AG20443 (cell line): ENCODE measurements around the gene COL23A1.
"Not testable (repeated sequence)": the region's sequence is repeated elsewhere in the genome, so short reads cannot be mapped to it uniquely, and the experiment has no call there.

Experiments used
- DNase-seq: peaks from one replicate; pipeline ENCODE4 v3.0.0; 2012; ENCODE audit warnings: low spot score, mixed read lengths

The COL23A1 gene

DNA sequence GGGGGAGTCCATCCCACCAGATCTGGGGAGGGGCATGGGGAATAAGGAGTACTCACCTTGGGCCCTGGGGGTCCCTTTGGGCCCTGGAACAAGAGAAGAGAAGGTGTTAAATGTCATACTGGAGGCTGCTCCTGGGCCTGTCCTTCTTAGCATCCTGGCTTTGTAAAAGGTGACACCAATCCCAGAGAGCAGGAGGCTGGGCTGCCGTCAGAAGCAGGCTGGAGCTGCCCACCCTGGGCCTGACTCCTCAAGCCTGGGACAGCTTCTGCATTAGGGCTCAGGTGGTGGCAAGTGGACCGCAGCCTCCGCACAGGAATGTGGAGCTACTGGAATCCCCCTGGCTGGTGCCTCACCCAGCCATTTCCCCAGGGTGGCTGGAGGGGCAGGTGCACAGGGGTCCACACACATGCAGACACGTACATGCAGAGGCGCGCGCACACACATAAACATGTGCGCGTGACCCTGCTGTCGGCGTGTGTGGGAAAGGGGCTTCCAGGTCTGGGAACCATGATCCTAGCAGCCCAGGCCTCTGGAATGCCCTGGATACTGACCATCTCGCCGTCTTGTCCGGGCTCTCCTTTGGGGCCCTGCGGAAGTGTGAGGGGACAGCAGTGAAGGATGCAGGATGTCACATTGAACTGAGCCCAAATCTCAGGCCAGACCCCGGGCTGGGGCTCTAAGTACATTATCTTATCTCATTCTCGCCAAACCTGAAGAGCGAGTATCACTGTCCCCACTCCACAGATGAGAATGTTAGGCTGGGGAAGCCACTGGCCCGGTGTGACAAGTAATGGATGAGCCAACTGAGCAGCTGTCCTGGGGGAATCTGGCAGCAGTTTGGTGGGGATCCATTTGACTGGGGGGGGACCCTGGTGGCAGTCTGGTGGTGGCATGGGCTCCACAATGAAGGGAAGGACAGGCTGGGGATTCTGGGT lies 328.3 kb downstream of the COL23A1 start:
- no peak for DNase-seq

DNA sequence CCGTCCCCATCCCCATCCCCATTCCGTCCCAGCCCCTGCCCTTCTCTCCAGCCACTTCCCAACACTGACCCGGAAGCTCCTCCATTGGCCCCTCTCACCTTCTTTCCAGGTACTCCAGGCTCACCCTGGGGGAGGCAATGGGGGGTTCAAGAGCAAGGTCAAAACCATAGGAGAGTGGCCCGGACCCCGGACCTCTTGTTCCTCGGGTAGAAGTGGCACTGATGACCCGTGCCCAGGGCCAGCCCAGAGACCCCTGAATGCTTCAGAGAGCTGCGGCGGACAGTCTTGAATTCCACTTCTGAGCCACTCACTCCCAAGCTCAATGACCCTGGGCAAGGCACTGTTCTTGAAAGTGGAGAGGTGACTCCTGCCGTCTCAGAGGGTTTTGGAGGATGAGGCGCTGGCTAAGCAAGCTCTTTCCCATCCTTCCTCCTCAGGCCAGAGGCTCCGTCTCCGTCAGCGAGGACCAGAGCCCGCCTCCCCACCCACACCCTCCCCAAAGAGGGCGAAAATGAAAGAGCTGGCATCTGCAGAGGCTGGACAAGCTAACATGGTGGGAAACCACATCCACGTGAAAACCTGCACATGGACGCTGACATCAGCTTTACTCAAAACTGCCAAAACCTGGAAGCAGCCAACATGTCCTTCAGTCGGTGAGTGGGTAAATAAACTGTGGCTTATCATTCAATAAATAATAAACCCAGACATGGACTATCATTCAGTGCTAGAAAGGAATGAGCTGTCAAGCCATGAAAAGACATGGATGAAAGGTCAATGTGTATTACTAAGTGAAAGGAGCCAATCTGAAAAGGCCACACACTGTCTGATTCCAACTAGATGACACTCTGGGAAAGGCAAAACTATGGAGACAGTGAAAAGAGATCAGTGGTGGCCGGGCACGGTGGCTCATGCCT lies 330.3 kb downstream of the COL23A1 start:
- no peak for DNase-seq

DNA sequence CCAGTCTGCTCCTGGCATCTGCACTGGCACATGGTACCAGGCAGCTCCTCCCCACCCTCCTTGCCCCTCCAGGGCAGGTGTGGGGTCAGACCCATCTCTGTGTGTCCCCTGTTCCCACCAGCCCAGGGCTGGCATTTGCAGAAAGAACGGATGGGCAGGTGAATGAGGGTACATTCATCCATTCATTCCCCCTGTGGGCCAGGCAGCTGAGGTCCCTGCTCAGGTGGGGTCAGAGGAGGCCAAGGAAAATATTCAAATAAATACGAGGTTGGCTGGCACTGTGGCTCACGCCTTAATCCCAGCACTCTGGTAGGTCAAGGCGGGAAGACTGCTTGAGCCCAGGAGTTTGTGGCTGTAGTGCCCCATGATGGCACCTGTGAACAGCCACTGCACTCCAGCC lies 332.5 kb downstream of the COL23A1 start:
- DNase-seq = no peak

DNA sequence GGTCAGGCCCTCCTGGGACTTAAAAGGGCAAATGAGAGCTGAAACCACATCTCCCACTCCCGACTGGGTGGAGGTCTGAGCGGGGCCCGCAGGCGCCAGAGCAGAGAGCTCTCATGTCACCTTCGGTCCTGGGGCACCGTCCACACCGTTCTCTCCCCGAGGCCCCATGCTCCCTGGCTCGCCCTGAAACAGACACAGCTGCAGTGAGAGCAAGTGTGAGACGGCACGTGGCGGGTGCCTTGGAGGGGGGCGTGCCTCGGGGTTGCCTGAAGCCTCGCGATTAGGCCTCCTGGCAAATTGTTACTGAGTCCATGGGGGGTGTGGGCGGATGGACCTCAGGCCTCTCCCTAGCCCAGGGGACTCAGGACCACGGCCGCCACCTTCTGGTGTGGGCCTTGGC lies 333.4 kb downstream of the COL23A1 start:
- no peak for DNase-seq

DNA sequence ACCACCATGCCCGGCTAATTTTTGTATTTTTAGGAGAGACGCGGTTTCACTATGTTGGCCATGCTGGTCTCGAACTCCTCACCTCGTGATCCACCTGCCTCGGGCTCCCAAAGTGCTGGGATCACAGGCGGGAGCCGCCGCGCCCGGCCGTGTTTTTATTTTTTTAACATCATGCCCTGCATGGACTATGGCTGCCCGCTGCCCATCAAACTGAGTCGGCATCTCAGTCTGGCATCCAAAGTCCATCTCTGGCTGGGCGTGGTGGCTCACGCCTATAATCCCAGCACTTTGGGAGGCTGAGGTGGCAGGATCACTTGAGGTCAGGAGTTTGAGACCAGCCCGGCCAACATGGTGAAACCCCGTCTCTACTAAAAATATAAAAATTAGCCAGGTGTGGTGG lies 336.6 kb downstream of the COL23A1 start:
- DNase-seq = not testable (repeated sequence)

DNA sequence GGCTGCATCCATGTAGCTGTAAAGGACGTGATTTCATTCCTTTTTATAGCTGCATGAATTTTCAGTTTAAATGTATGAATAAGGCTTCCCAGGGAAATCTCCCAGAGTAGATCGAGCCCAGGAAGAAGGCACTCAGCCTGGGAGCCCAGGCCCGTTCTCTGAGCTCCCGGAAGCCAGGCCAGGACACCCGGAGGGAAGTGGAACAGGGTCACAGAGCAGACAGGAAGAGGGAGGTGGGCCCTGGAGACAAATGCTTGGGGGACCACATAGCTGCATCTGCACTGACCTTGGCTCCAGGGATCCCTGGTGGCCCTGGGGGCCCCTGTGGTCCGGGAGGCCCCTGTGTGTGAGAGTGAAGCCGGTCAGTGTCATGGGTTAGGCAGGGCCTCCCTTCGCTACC lies 337.9 kb downstream of the COL23A1 start:
- no peak for DNase-seq

DNA sequence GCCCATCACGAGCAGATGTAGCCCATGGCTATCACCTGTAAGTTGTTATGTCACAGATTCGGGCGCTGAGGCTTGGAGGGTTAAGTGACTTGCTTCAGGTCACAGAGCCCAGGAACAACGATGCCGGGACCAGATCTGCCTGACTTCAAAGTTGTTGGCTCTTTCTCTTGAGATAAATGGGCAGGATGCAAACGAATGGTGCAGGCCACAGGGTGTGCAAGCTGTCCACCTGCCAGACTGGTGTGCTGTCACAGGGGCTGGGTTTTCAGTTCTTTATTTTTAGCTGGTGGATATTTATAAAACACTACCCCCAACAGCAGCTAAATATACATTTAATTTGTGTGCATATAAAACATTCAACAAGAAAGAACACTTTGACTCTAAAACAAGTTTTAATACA lies 339.9 kb downstream of the COL23A1 start:
- DNase-seq = no peak

DNA sequence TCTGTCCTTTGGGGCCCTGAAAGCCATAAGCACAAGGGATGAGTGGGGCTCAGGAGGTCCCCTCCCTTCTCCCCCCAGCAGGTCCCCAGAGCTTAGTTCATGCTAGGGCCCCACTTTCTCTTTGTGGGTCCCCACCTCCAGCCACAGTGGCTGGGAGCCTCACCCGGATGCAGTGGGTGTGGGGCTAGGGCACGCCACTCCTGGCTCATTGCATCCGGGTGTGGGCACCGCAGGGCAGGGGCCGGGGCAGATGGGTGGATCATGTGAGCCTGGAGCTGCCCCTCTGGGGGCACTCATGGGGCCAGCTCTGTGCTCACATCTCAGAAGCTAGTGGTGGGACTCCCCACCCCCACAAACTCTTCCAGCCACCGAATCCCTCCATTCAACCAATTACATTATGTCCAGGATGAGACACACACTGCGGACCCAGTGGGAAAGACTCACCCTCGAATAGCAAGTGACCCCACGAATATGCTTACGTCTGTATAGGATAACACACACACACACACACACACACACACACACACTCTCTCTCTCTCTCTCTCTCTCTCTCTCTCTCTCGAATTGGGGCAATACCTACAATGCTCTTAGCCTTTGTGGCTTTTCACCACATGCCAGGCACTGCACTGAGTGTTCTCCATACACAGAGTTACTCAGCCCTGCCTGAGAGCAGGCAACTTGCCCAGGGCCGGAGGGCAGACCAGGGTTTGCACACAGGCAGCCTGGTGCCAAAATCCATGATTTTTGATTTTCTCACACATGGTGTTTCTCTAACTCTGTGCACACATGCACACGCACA lies 340.8 kb downstream of the COL23A1 start:
- DNase-seq = peak; percentile 80

DNA sequence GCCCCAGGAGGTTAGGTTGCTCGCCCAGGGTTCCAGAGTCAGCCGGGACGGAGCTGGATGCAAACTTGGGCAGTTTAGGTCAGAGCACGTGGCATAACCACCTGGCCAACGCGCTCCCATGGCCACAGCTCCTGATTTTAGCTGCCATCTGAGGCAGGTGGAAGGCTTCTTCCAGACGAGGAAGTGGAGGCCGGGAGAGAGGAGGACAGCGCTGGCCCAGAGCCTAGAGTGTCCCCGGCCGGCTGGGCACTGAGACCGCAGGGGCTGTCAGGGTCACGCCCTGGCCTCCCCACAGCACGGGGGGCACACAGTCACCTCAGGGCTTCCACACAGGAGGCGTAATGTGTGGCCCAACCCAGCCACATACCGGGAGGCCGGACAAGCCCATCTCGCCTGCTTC lies 341.4 kb downstream of the COL23A1 start:
- DNase-seq = no peak

DNA sequence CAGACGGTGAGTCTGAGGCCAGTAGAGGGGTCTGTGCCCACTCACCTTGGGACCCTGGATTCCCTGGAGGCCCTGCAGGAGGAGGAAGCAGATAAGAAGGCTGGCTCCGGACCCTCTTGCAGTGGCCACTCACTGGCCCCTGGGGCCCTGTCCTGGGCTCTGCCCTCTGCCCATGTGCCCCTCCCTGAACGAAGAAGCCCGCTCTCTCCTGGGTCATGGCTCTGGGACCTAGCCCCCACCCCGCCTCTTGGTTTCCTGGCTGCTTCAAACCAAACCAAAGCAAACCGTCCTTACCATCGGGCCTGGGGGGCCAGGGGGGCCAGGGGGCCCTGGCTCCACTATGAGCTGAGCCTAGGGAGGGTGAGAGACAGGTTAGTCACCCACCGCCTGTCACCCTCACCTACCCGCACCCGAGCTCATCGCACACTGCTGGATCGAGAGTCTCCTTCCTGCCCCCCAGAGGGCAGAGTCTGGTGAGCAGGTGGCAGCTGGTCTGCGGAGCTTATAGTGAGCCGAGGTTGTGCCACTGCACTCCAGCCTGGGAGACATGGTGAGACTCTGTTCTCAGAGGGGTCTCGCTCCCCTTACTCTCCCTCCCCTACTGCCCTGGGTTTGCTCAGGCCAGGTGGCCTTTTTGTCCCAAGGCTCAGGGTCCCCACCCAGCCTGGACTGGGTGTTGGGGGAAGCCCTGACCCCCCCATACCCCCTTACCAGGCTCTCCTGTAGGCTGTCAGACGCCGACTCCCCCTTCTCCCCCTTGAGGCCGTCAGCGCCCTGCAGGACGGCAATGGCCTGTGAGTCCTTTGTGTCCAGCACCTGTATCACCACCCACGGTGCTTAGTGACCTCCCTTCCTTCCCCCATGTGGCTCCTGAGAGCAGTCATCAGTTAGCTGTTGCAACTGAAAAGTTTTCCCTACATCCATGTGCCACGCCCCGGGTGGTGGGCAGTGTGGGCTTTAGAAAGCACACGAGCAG lies 342.4 kb downstream of the COL23A1 start:
- DNase-seq = no peak

DNA sequence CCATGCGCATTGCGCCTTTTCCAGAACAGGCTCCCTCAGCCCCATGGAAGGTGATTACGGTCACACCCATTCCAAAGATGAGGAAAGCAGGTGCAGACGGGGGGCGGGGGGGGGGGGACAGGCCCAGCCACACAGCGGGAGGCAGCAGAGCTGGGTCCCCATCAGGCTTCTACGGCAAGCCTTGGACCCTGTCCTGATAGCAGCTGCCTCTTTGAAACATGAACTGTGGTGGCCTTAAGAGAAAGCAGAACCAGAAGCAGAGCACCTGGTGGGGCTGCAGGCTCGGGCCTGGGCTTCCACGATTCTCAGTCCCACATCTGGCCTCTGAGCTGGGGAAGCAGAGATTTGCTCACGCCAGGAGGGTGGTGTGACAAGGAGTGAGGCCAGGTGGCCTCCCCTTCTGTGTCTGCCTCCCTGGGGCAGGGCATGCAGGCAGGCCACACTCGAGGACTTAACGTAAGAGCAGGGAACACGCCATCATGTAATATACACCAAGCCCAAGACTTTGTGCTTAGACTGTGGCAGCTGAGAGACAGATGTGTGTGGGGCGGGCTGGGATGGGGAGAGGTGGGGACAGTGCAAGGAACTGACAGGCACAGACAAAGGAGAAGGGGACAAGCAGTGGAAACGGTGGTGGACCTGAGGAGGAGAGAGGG lies 343.4 kb downstream of the COL23A1 start:
- DNase-seq = no peak

DNA sequence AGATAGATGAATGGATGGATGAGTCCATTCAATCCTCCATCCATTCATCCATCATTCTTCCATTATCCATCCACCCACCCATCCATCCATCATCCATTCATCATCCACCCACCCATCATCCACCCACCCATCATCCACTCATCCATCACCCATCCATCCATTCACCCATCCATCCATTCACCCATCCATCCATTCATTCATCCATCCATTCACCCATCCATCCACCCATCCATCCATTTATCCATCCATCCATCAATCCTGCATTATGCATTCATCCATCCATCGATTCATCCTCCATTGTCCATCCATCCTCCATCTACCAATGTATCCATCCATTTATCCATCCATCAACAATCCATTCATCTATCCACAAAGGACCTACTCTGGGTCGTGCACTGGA lies 344.8 kb downstream of the COL23A1 start:
- DNase-seq = no peak

DNA sequence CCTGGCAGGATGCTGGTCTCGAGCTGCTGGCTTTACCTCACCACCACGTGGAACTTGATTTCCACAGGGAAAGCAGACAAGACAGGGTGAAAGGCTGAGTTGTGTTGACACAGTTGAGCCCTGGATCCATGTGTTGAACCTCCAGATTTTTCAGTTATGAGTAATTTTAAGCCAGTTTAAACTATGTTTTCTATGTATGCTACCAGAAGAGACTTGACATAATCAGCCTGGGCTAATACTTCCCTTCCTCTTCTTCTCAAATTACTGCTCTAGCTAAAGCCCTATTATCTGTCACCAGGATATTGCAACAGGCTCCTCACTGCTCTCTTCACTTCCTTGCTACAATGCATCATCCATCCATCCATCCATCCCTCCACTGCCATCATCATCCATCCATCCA lies 345.6 kb downstream of the COL23A1 start:
- DNase-seq = no peak

DNA sequence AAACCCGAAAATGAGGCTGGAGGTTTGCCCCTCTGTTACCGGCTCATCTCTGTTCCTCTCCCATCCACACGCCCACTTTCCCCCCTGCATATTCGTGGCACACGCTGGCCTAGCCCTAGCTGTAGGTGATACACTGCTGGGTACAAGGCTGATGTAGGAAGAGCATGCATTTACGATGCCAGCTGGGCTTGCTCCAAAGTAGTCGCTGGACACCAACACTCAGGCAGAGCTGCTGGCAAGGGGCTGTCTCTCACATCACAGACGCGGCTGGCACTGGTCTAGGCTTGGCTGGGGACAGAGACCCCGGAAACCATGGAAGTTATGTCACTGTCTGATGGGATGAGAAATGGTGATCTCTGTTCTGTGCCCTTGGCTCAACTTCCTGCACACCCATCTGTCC lies 347.8 kb downstream of the COL23A1 start:
- DNase-seq = no peak

DNA sequence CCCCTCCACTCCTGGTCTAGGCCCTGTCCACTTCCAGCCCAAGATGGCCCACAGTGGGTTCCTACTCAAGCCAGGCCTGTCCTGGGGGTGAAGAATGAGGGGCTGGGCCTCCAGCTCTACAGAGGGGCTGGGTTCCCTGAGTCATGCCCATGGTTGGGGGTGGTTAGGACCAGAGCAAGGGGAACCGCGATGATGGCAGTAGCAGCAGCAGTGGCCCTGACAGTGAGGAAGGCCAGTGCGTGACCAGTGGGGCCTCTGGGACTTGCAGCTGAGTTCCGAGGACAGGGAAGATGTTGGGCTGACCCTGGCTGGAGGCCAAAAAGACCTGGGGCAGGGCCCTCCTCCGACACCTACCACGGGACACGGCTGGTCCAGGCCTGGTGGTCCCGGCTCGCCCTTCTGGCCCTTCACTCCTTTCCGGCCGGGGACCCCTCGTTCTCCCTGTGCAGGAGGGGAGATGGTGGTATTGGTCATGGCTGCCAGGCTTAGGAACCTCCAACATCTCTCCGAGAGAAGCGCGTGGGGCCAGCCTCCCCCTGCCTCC lies 348.4 kb downstream of the COL23A1 start:
- no peak for DNase-seq

DNA sequence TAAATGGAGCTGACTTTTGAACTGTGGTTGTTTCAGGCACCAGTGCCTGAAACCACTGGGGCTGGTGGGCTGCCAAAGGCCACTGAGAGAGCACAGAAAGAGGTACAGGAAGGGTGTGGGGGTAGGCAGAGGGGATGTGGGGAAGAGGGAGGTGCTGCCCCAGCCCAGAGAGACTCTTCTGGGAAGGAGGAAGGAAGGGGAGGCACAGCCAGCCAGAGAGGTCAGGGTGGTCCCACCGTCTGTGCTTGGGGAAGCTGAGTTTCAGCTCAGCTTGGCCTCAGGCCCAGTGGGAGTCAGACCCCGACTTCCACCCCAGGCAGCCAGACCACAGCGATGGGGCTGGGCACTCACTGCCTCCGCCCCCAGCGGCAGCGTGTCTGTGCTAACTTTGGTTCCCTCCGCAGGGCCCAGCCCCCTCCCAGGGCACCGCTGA lies 348.9 kb downstream of the COL23A1 start:
- DNase-seq = no peak

DNA sequence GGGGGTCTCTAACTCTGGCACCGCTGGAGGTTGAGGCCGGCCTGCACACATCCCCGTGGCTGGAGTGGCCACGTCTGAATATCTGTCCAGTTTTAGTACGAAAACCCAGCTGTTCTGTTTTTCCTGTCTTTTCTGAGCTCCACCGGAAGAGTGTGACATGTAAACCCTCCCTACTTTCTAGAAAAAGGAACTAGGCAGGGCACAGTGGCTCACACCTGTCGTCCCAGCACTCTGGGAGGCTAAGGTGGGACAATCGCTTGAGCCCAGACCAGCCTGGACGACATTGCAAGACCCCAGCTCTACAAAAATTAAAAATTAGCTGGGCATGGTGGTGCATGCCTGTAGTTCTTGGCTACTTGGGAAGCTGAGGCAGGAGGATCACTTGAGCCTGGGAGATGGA lies 349.4 kb downstream of the COL23A1 start:
- DNase-seq = no peak

DNA sequence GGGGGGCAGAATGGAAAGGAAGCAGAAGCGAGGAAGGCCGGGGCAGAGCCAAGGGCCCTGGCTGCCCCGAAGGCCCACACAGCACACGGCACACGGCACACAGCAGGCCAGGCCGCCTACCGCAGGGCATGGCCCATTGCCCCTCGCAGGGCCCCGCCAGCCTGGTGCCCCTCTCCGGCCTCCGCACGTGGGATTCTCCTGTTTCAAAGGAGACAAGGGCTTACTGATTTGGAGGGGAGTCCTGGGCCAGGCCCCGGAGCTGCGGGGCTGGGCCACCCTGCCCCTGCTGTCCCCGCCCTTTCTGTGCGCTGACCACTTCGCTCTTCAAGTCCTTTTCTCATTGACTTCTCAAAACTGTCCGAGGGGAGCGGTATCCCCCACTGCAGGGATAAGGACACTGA lies 349.9 kb downstream of the COL23A1 start:
- DNase-seq = no peak

DNA sequence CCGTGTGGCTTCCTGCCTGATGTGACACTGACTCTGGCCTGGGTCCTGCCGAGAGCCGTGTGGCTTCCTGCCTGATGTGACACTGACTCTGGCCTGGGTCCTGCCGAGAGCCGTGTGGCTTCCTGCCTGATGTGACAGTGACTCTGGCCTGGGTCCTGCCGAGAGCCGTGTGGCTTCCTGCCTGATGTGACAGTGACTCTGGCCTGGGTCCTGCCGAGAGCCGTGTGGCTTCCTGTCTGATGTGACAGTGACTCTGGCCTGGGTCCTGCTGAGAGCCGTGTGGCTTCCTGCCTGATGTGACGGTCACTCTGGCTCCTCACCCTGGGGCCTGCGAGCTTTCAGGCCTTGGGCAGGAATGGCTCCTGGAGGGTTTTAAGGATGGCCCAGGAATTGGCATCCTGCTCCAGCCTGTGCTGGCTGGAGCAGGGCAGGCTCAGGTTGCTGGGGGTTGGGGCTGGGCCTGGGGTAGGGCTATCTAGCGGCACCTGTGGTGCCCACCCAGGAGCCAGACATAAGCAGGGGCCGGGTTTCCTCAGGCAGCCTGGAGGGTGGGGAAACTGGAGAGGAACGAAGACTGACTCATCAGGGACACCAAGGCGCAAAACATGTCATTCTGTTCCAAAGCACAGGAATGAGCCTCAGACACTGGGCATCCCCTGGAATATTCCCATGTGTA lies 350.4 kb downstream of the COL23A1 start:
- DNase-seq = peak; percentile 71
